IPS-18c (cell line): ENCODE data around the gene AMDHD1.

ENCODE experiments used
- H3K4me3 ChIP-seq: 2 replicates; pipeline ENCODE4 v1.7.0; 2013; ENCODE audit warnings: low read depth, mild to moderate bottlenecking, low read length, moderate library complexity; ENCODE audit not compliant: insufficient read depth
- H3K9me3 ChIP-seq: one replicate; pipeline ENCODE4 v1.6.1; 2013; ENCODE audit warnings: mild to moderate bottlenecking, low read length, moderate library complexity; ENCODE audit not compliant: control insufficient read depth, insufficient read depth

Gene AMDHD1

GRCh38 chr12:96014943-96015599 is 71.9 kb downstream of the AMDHD1 start:
- H3K4me3 ChIP-seq, result no peak overlapping the region

GRCh38 chr12:96015672-96016071 is 72.5 kb downstream of the AMDHD1 start:
- Histone ChIP-seq H3K4me3 (no peak overlapping the region), H3K9me3 (peaks cover 2% of the 10 kb centered on the region)

More at GRCh38 chr12:96014943-96015599, 71.9 kb downstream of the AMDHD1 start:
- peaks cover 2% of the 10 kb centered on the region for H3K9me3 ChIP-seq
